ENCODE measurements around the gene LNX2.

LNX2 gene

DNA sequence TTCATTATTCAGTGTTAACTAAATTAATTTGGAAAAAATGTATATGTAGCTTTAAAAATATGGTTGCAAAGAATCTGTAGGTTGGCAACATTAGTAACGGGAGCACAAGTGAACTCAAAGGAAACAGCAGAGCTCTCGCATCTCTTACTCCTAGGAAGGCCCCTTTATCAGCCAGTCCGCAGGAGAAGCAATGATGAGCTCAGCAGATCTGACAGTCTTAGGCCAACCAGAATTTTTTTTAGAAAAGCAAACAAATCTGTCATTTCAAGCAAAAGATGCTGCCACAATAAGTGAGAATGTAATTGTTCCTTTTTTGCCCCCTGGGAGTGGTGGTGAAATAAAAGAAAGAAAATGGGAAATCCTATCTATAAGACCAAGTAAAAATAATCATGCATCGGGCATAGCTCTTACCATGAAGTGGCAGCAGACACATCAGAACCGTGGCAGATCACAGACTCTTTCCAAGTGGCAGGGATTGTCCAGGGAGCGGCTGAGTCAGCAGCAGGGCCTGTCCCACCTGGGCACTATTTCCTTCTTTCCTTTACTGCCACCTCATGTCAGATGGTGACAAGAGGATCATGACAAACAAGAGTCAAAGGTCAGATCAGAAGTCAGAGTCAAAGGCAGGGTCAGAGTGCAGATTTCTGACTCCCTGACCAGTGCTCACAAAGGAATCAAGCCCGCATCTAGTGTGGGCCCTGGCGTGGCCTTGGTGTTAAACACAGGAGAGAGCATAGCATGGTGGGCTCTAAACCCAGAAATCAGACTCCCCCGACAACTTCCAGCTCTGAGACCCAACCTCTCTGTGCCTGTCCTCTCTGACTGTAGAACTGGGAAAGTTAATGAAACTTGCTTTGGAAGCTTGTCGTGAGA is 86.0 kb downstream of the LNX2 start:
- no peak overlapping the region for H3K4me3 ChIP-seq (ENCODE audit: low read length)
- no peak for TF ChIP-seq ZNF274 (IDR thresholded peaks at IDR 0.05; ENCODE audit: low read depth, low read length)

DNA sequence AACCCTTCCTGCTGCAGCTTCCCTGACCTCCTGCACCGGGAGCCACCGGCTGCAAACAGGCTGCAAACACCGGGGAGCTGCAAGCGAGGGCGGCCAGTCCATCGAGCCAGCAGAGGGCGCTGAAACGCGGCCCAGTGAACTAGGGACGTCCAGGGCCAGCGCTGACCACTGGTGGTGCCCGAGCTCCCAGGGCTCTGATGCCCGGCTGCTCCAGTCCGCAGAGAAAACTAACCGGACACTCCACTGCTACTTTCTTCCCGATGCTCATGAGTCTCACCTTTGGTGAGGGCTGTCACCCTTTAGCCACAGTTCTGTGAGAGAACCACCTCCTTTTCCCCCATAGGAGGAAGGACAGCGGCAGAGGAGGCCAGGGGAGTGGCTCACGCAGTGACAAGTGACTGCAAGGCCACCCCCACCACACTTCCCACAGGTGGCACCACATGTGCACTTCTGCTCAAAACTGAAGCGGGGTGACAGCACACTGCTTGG is 87.1 kb downstream of the LNX2 start:
- no peak for TF ChIP-seq ZNF274 (IDR thresholded peaks at IDR 0.05; ENCODE audit: low read depth, low read length)
- no peak overlapping the region for H3K4me3 ChIP-seq (ENCODE audit: low read length)

DNA sequence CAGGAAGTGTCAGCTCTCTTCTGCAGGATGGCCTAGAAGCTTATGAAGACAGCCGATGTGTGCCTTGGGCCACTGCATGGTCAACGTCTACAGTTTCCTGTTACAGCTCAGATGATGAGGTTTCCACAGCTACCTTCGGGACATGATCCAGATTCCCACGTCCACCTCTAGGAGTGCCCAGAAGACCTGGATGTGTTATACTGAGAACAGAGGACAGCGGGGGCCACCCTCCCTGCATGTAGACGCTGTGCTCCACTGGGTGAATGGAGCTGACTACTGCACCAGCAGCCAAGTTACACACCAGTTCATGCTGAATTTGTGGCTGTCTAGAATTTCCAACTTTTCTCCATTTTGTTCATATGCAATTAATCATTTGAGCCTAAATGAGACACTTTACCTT is 91.4 kb downstream of the LNX2 start:
- no peak for TF ChIP-seq ZNF274 (IDR thresholded peaks at IDR 0.05; ENCODE audit: low read depth, low read length)
- no peak overlapping the region for H3K4me3 ChIP-seq (ENCODE audit: low read length)

DNA sequence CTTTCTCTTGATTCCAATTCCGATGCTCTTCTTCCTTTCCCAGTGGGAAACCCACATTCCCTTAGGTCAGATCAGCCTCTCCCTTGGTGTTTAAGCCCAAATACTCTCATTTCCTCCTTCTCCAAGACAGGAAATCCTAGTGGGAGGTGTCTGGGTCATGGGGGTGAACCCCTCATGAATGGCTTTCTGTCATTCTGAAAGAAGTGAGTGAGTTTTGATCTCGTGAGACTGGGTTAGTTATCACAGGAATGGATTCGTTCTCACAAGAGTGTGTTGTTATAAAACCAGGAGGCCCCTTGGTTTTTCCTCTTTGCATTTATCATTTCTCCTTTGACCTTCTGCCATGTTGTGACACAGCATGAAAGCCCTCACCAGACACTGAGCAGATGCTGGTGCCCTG is 93.8 kb downstream of the LNX2 start:
- no peak for TF ChIP-seq ZNF274 (IDR thresholded peaks at IDR 0.05; ENCODE audit: low read depth, low read length)
- H3K4me3 ChIP-seq (ENCODE audit: low read length): no peak overlapping the region

DNA sequence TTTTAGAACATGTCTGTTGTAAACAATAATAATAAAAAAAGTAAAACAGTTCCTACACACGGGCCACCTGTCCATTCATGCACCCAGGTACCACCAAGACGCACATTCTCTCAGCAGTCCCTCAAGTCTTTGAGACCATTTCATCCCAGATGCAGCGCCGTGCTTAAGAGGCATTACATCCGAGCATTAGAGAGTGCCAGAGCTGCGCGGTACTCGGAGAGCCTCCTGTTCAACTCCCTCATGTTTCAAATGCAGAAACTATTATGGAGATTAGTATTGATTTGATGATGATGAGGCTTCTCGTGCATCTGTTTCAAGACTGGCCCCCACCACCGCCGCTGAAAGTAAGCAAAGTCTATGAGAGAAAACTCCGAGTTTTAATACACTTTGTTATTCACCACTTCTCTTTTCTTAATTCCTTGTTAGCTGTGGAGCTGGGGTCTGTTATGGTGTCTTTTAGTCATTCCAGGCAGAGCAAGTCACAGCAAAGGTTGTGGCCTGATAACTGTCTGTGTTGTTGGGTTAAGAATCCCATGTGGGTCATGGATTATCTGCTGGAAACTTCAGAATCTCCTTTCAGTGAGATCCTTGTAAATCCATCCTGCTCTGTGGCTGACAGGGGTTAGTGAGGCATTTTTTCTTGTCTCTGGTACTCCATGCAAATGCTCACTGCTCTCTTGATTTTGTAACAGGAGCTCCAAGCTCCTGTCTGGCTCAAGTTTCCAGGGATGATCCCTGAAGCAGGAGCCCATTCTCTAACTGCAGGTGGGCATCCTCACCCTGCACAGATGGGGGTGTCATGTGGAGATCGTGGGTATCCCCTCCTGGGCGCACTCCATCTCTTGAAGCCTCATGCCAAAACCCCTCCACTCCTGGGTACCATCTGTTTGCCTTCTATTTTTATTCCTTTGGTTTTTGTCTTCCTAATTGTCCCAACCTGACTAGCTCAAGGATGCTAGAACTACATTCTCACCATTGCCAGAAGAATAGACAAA is 95.1 kb downstream of the LNX2 start:
- TF ChIP-seq ZNF274 (IDR thresholded peaks at IDR 0.05; ENCODE audit: low read depth, low read length): no peak
- no peak overlapping the region for H3K4me3 ChIP-seq (ENCODE audit: low read length)

DNA sequence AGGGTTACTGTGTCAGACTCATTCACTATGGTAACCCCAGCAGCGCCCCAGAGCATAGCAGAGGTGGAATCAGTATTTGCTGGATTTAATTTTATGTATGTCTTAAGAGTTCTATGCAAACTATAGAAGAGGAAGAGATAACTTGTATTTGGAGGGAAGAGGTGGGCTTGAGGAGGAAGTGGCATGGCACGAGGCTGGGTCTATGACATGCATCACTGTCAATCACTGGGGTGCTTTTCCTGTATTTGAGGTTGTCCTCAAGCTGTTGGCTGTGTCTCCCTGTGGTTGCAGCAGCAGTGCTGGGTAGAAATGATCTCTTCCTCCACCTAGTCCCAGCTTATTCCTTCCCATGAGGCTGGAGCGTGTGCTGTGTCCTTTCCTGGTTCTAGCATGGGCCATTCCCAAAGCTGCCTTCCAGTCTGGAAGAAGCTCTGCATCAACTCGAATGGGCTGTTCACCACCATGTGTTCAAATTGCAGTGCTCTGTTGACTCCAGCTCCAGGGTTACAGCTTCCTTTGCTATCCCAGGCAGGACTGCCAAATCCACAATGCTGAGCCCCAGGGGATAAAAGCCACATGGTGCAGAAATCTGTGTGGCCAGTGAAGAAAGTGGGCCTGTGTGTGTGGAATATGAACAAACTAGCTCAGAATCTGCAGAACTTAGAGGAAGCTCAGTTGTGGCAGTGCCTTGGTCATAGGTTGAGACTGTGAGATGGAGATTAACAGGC is 96.8 kb downstream of the LNX2 start:
- no peak overlapping the region for H3K4me3 ChIP-seq (ENCODE audit: low read length)
- no peak for TF ChIP-seq ZNF274 (IDR thresholded peaks at IDR 0.05; ENCODE audit: low read depth, low read length)

DNA sequence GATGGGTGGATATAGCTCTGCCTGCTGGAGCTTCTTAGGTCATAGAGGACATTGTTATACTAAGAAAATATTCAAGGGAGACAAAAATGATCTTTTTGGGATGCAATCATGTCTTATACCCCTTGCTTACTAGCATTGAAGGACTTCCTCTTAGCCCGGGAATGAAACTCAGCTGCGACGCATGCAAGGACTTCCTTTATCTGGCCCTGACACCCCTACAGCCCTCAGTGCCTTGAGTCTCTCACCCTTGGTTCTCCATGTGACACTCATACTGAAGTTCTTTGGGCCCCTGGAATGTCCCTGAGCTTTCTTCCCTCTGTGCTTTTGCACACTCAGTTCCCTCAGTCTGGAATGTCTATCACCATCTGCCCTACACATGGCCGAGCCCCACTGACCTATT is 97.5 kb downstream of the LNX2 start:
- no peak overlapping the region for H3K4me3 ChIP-seq (ENCODE audit: low read length)
- no peak for TF ChIP-seq ZNF274 (IDR thresholded peaks at IDR 0.05; ENCODE audit: low read depth, low read length)

DNA sequence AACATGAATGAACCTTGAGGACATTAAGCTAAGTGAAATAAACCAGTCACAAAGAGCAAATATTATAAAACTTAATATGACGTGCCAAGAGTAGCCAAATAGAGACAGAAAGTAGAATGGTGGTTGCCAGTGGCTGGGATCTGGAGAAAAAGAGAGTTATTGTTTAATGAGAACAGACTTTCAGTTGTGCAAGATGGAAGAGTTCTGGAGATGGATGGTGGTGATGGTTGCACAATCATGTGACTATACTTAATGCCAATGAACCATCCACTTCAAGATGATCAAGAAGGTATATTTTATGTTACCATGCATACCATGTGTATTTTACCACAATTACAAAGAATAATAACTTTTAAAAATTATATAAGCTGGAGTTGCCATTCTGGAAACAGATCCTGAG is 104.2 kb downstream of the LNX2 start:
- no peak for TF ChIP-seq ZNF274 (IDR thresholded peaks at IDR 0.05; ENCODE audit: low read depth, low read length)
- no peak overlapping the region for H3K4me3 ChIP-seq (ENCODE audit: low read length)

DNA sequence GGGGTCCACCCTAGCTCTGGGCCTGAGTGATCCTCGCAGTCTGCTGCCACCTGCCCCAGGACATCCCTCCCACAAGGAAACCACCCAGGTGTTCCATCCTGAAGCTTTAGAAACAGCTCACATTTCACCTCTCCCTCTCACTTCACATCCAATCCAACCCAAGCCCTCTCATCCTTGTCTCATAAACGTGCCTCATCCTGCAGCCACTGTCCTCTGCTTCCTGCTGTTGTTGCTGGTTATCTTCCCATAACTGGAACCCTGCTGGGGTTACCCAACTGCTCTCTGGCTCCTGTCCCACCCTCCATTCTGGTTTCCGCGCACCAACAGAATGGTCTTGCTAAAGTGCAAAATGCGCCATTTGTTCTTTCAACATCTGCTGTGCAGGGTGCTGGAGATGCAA is 110.2 kb downstream of the LNX2 start:
- no peak for TF ChIP-seq ZNF274 (IDR thresholded peaks at IDR 0.05; ENCODE audit: low read depth, low read length)
- H3K4me3 ChIP-seq (ENCODE audit: low read length): no peak overlapping the region

DNA sequence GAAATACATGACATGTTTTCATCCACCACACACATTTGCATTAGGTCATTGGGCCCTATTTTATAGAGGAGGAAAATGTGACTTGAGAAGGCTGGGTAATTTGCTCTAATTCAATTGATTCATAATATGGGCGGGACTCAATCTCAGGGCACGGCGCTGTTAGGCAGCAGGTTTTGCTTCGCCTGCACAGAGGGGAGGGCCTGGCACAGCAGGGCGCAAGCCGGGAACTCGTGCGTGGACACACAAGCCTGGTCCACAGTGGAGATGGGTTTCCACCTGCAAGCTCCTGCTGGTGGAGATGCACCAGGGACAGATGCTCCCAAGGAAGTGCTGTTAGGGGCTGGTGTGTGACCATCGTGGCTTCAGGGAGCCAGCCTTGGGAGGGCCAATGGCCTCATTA is 111.5 kb downstream of the LNX2 start:
- no peak for TF ChIP-seq ZNF274 (IDR thresholded peaks at IDR 0.05; ENCODE audit: low read depth, low read length)

DNA sequence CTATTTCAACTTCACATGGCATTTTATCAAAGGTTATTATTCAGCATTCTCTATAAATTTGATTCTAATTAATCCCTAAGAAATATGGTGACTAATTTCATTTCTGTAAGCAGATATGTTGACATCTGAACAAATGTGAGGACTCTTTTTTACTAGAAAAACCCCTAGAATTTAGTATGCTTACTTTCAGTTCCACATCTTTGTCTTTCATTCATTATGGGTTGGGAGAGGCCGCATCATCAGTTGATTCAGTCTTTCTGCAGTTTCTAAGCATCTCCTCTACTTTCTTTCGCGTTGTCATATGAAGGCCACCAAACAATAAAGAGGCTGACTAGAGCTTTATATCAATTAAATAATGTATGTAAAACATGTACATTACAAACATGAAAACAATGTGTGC is 114.5 kb downstream of the LNX2 start:
- no peak overlapping the region for H3K4me3 ChIP-seq (ENCODE audit: low read length)
- TF ChIP-seq ZNF274 (IDR thresholded peaks at IDR 0.05; ENCODE audit: low read depth, low read length): no peak

More for the DNA sequence above, 111.5 kb downstream of the LNX2 start:
- no peak overlapping the region for H3K4me3 ChIP-seq (ENCODE audit: low read length)

DNA sequence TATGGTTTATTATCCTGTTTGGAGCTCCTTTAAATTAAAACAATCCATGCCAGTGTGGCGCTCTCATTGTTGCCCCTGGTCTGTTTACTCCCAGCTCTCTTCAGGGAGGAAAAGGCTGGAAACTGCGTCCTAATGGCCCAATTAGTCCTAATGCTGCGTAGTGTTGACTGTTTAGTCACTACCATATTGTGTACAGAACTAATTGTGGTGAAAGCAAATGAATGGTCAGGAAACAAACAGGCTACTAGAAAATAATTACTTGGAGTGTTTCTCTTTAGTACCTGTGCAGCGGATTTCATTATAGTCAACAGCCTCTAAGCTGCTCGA is 115.5 kb downstream of the LNX2 start:
- no peak for TF ChIP-seq ZNF274 (IDR thresholded peaks at IDR 0.05; ENCODE audit: low read depth, low read length)
- H3K4me3 ChIP-seq (ENCODE audit: low read length): no peak overlapping the region

DNA sequence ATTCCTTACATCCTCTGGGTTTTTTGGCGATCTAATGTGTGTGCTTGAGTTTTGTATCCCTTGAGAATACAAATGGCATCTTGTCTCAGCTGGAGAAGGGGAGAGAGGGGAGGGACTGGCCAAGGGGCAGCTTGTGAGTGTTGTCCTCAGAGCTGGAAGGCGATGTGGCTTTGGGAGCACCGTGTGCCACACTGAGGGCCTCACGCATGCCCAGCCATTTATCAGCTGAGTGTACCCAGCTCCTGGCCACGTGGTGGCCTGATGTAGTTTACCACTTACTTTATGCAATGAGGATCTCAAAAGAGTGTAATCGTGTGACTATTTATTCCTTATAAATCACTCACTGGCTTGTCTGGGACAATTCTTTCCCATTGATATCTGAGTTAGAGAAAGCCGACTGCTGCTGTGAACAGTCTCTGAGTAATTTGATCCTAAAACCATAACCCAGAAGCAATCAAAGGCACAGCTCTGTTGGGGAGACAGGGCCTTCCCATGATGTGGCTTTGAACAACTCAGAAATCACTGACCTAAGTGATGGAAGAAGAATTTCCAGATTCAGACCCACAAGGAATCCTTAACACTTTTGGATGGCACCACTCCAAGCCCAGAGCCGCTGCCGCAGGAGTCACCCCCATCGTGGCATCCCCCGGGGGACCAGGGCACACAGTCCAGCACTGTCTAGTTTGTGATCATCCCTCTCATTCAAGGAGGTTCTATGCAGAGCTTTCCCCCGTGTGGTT is 116.0 kb downstream of the LNX2 start:
- no peak overlapping the region for H3K4me3 ChIP-seq (ENCODE audit: low read length)
- TF ChIP-seq ZNF274 (IDR thresholded peaks at IDR 0.05; ENCODE audit: low read depth, low read length): no peak

Data from GM08714 (cell line).